Jurkat, Clone E6-1 (cell line): ENCODE measurements around the gene CIB1. TPM values are rescaled to one million over a fixed set of nuclear protein-coding genes. Genes with fewer than 3 reads are reported as not detected.
"Not testable (repeated sequence)": the region's sequence is repeated elsewhere in the genome, so short reads cannot be mapped to it uniquely, and the experiment has no call there.

ENCODE experiments used
- DNase-seq: peaks from one replicate; pipeline ENCODE4 v3.0.0-alpha.2; 2011; ENCODE audit warnings: low read depth, low spot score
- H3K4me3 ChIP-seq: 2 replicates; pipeline ENCODE4 v1.5.1; 2011; ENCODE audit warnings: mild to moderate bottlenecking, low read length, control low read depth, moderate library complexity
- polyA plus RNA-seq: library from polyadenylated mRNA; unstranded; fragments of >200 nt; gene quantifications from one replicate; pipeline ENCODE4 v1.2.1, GENCODE V29; 2012; ENCODE audit warnings: missing spikeins; ENCODE audit not compliant: insufficient read length, insufficient read depth

Gene CIB1
- 159 TPM for polyA plus RNA-seq

GRCh38 chr15:90233387-90234095, at the start of gene CIB1:
CIB1 (minus strand) TSS chr15:90233941; CDS start chr15:90233885, 56 bp downstream.
- H3K4me3 ChIP-seq: peak within 1 kb of the TSS; percentile 90
- no peak for DNase-seq

DNA sequence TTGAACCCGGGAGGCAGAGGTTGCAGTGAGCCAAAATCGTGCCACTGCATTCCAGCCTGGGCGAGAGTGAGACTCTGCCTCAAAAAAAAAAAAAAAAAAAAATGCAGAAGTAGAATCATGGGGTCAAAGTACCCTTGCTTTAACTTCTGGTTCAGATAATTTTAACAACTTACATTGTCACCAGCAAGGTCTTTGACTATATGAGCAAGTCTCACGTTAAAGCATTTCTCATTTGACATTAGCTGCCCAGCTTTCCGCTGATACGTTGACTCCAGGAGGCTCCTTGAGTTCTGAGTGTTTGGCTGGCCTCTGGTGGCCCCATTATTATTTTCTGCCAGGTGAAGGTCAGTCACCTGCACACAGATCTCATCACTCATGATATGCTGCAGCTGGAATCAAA, 47.9 kb upstream of the CIB1 start:
- H3K4me3 ChIP-seq, DNase-seq: not testable (repeated sequence)

DNA sequence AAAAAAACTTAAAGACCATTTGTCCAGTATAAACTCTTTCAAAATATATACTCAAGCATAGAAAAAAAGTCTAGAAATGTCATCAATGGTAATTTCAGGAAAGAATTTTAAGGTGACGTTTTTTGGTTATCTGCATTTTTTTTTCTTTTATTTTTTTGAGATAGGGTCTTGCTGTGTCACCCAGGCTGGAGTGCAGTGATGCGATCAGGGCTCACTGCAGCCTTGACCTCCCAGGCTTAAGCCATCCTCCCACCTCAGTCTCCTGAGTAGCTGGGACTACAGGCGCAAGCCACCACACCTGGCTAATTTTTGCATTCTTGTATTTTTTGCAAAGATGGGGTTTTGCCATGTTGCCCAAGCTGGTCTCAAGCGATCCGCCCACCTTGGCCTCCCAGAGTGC, 47.0 kb upstream of the CIB1 start:
- not testable (repeated sequence) for H3K4me3 ChIP-seq, DNase-seq

GRCh38 chr15:90278467-90278866, 44.7 kb upstream of the CIB1 start:
- DNase-seq, H3K4me3 ChIP-seq: not testable (repeated sequence)

DNA sequence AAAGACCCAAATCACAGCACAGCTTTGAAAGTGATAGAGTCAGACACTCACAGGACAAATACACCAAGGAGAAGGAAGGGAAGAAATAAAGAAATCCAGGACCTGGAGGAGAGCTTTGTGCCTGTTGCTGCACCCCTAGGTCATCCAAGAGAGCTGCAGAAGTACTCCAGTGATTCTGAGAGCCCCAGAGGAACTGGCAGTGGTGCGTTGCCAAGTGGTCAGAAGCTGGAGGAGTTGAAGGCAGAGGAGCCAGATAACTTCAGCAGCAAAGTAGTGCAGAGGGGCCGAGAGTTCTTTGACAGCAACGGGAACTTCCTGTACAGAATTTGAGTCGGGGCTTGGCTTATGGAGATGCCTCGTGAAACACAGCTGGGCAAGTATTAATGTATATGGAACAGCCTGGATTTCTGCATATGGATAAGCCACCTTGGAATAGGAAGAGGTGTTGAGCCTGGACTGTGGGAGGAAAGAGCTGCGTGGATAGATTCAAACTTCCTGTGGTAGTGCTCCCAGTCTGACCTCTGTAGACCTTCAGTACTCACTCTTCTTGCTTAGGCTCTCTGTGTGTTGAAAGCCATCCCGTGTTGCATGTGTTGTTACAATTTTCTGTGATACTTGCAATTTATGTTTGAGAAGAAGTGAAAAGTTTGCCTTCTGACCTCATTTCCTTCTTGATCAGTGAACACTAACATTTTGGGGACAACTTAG, 37.9 kb upstream of the CIB1 start:
- no peak for DNase-seq
- H3K4me3 ChIP-seq: no peak overlapping the region

GRCh38 chr15:90270502-90271150, 36.9 kb upstream of the CIB1 start:
- H3K4me3 ChIP-seq: no peak overlapping the region

GRCh38 chr15:90268415-90268814, 34.7 kb upstream of the CIB1 start:
- DNase-seq: no peak
- no peak overlapping the region for H3K4me3 ChIP-seq

More at GRCh38 chr15:90270502-90271150, 36.9 kb upstream of the CIB1 start:
- no peak for DNase-seq

- no peak for DNase-seq
- H3K4me3 ChIP-seq: peak overlapping the region; percentile 94
Measured at GRCh38 chr15:90266485-90266884, 32.7 kb upstream of the CIB1 start.

GRCh38 chr15:90266061-90266431, 32.3 kb upstream of the CIB1 start:
- peak overlapping the region; percentile 94 for H3K4me3 ChIP-seq
- no peak for DNase-seq

GRCh38 chr15:90265271-90266060, 31.7 kb upstream of the CIB1 start, which contains the start of gene NGRN:
NGRN (plus strand) TSS chr15:90265672; CDS start chr15:90265713, 41 bp downstream.
- peak; percentile 92 for DNase-seq
- peak within 1 kb of the TSS; percentile 94 for H3K4me3 ChIP-seq

- peak overlapping the region; percentile 94 for H3K4me3 ChIP-seq
- DNase-seq: no peak
Measured at GRCh38 chr15:90264671-90265070, 30.9 kb upstream of the CIB1 start.

DNA sequence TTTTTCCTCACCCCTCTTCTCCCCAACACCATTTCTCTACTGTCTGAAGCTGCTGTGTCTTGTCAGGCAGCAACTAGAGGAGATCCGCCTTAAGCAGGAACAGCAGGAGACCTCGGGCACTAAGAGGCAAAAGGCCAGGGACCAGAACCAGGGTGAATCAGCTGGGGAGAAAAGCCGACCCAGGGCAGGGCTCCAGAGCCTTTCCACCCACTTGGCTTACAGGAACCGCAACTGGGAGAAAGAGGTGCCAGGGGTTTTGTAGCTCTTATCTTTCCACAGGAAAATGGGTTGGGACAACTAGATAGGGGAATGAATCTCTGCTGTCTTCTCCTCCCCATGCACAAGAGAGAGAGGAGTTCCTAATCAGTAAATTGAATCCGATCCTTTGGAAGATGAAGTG, 28.7 kb upstream of the CIB1 start:
- no peak overlapping the region for H3K4me3 ChIP-seq
- DNase-seq: no peak

- DNase-seq: no peak
- no peak overlapping the region for H3K4me3 ChIP-seq
Measured at GRCh38 chr15:90261811-90262210, 28.1 kb upstream of the CIB1 start.

- DNase-seq, H3K4me3 ChIP-seq: not testable (repeated sequence)
Measured at GRCh38 chr15:90260731-90261130, 27.0 kb upstream of the CIB1 start.

- H3K4me3 ChIP-seq: no peak overlapping the region
- DNase-seq: no peak
Measured at GRCh38 chr15:90259524-90259923, 25.8 kb upstream of the CIB1 start.

DNA sequence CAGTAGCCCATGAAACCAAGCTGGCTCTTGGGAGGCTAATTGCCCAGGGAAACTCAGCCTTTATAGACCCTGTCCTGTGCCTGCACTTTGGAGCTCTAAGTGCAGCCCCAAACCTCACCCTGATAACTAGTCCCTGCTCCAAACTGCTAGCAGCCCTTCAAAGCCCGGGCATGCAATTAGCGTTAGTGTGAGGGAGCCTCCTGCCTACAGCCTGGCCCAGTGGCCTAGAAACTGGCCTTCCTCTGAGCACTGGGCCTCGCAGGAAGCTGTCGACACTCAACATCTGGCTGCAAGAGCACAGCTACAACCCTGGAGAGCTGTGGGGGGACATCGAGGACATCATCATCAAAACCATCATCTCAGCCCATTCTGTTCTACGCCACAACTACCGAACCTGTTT, 24.0 kb upstream of the CIB1 start:
- DNase-seq: no peak
- H3K4me3 ChIP-seq: no peak overlapping the region

DNA sequence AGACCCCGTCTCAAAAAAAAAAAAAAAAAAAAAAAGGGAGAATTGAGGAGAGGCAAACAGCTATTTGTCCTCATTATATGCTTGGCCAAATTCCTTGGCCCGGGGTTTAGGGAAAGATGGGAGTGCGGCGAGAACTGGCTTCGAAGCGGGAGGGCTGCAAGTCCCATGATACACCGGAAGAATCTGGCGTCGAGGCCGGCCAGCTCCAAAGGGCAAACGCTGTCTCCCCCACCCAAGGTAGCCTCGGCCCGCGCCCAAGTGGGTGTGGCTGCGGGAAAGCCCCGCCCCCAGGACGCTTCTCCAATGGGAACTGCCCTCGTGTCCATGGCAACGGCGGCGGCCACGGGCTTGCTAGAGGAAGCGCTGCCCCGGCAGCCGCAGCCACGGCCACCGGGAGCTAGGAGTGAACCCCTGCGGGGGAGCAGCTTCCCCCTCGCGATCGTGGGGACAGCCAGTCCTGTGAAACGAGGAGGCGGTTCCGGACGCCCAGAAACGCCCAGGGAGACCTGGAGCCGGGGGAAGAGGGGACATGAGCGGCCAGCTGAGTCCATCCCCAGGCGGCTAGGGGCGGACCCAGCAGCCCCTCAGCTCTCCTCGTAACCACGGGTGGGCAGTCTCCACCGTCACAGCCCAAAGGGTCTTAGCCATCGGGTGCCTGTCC, 15.6 kb upstream of the CIB1 start, which contains the start of gene TTLL13:
Gene TTLL13 (plus strand): TSS at position 354 of the 661 bp plus-strand sequence. CDS start 1,075 bp downstream, outside the sequence.
- DNase-seq: no peak
- peak within 1 kb of the TSS; percentile 27 for H3K4me3 ChIP-seq

GRCh38 chr15:90248789-90249202, 15.1 kb upstream of the CIB1 start:
- H3K4me3 ChIP-seq: no peak overlapping the region
- DNase-seq: no peak
